ENCODE results near the gene NEK7.

Gene NEK7

DNA sequence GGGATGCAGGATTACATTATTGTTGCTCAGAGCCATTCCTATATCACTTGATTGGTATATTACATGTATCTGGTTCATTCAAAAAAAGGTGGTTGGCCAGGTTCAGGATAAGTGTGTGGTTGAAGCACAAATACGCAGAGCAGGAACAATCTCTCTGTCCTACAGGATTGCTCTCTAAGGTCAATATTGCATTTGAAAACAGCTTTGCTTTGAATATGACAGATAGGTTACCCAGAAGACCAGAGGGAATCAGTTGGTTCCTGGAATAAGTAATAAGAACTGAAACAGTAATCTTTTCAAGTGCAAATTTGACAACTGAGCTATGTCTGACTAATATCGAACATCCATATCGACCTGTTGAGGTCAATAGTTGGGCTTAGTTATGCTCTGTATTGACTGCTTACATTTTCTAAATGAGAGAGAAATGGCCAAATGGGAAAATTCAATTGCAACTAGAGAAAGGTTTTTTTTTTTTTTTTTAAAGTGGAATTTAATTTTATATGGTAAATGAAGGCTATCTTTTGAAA, 206.9 kb downstream of the NEK7 start:
- no peak for DNase-seq

DNA sequence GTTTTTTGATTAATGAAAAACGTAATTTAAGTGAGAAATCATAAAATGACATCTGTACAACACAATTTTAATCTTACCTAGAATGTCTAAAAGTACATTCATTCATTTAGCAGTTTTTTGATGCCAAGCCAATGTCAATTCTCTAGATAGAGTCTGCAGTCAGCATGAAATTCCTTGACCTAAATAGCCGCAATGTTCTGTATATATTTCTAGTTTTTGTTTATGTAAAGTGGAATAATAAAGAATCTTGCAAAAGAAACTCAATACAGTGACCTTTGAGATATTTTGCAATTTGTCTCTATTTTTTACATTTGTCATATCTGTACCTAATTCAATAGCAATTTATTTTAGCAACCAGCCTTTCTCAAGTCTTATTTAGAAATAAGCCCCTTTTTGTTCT, 207.7 kb downstream of the NEK7 start:
- DNase-seq: no peak

DNA sequence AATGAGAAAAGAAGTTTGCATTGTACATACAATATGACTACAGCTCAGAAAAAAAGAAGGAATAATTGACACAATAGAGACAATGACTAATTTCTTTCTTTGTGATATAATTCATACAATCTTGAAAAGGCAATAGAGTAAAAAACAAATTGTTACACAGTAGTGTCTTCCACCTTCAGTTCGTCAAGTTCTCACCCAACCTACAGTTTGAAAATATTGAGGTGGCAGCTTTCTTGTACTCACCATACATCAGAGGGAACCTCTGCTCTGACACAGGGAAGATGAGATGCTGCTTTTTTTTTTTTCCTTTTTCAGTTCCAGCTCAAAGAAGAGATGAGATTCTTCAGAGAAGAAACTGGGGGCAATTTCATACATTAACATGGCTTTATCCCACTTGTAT, 210.5 kb downstream of the NEK7 start:
- no peak for DNase-seq

DNA sequence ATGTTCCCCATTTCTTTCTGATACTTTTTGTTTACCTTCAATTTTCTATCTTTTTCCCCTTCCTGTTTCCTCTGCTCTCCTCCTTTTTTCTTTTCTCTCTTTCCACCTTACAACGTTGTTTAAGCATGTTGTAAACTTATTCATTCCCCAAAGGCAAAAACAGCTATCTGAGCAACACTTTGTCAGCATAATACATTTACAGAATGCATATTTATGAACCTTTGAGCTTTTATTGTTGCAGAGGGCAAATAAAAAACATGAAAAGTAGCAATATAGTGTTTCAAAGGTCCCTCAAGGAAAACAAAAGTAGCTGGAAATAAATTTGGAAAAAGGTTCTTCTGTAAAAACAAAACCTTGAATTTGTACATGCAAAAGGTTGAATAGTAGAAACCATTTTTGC, 214.2 kb downstream of the NEK7 start:
- no peak for DNase-seq
